Transverse colon (tissue), 4 donors: Measurements from ENCODE around the gene GPC1. TPM values are rescaled to one million over a fixed set of nuclear protein-coding genes. Genes with fewer than 3 reads are reported as not detected.

Source experiments
- DNase-seq: peaks from one replicate; pipeline ENCODE4 v3.0.0-alpha.2; 2019
- H3K27ac ChIP-seq, 4 donors: fragments of 200-600 bp; sonication (generic); 2 replicates each; pipeline ENCODE4 v1.5.1; 2016 to 2018; ENCODE audit warnings: inconsistent platforms in 4 of 4
- H3K27me3 ChIP-seq: fragments of 200-600 bp; sonication (generic); 2 replicates; pipeline ENCODE4 v1.5.1; 2017; ENCODE audit warnings: inconsistent platforms
- H3K36me3 ChIP-seq, 4 donors: fragments of 200-600 bp; sonication (generic); 2 replicates each; pipeline ENCODE4 v1.5.1; 2017 to 2019; ENCODE audit warnings: inconsistent platforms in 4 of 4
- H3K4me1 ChIP-seq, 4 donors: fragments of 200-600 bp; sonication (generic); 2 replicates each; pipeline ENCODE4 v1.5.1; 2017 to 2020; ENCODE audit warnings: inconsistent platforms in 4 of 4
- H3K4me3 ChIP-seq, 4 donors: fragments of 200-600 bp; sonication (generic); 1 replicate in 1 of 4; 2 replicates in 3 of 4; pipeline versions ENCODE4 v1.5.1 to v1.6.1; 2017 to 2019; ENCODE audit warnings: inconsistent platforms in 4 of 4
- H3K9me3 ChIP-seq, 2 donors: fragments of 200-600 bp; sonication (generic); 2 replicates each; pipeline ENCODE4 v1.5.1; 2017 to 2019; ENCODE audit warnings: inconsistent platforms in 2 of 2
- EP300 ChIP-seq: sonication (generic); formaldehyde crosslinking; IDR thresholded peaks from one replicate; pipeline ENCODE4 v1.6.1; 2017; ENCODE audit warnings: antibody characterized with exemption, low read depth
- POLR2A ChIP-seq: fragments of 450-650 bp; IDR thresholded peaks from one replicate; pipeline ENCODE4 v1.6.1; 2016; ENCODE audit warnings: antibody characterized with exemption, mild to moderate bottlenecking, moderate library complexity
- POLR2AphosphoS5 ChIP-seq, 3 donors: sonication (generic); formaldehyde crosslinking; IDR thresholded peaks; one replicate each; pipeline ENCODE4 v1.6.1; 2016; ENCODE audit warnings: antibody characterized with exemption in 3 of 3
- WGBS, 2 donors: methylation state at CpG; one replicate each; pipeline ENCODE4 v1.1.5; 2018; ENCODE audit warnings: low coverage in 1 of 2; 5-methylcytosine and 5-hydroxymethylcytosine counted together
- in situ Hi-C, 4 donors: fragments of 200-750 bp; cut with MboI; loops; one replicate each; pipeline versions ENCODE4 v1.15.0 to v1.15.1; 2017; ENCODE audit warnings: low sequenced_read_pairs in 3 of 4, low pct_ligation_motif_present in 1 of 4, low pct_unique_long_range_greater_than_20kb in 1 of 4
- intact Hi-C: fragments of 100-400 bp; cut with DNase I; formaldehyde crosslinking; loops from one replicate; pipeline ENCODE4 v1.15.1; 2023; ENCODE audit warnings: low total_unique reads
- total RNA-seq, 4 donors: library from RNA; depleted of rRNA; stranded (reverse); fragments of >200 nt; gene quantifications; one replicate each; pipeline ENCODE4 v1.1.0, GENCODE V29; 2016
- TF ChIP-seq, protein P1 (sequence below), 5 experiments: fragments of 200-600 bp in 3 of 5; fragments of 450-650 bp in 2 of 5; sonication (generic) in 3 of 5; IDR thresholded peaks; 1 replicate in 2 of 5; 2 replicates in 3 of 5; pipeline ENCODE4 v1.5.1; 2016 to 2017; ENCODE audit warnings: antibody characterized with exemption in 5 of 5, inconsistent platforms in 3 of 5, mild to moderate bottlenecking in 2 of 5, moderate library complexity in 1 of 5

Gene GPC1
- total RNA-seq, 4 donors from 2014 or later, result 10.4 to 31.8 (median 18.0) TPM

DNA sequence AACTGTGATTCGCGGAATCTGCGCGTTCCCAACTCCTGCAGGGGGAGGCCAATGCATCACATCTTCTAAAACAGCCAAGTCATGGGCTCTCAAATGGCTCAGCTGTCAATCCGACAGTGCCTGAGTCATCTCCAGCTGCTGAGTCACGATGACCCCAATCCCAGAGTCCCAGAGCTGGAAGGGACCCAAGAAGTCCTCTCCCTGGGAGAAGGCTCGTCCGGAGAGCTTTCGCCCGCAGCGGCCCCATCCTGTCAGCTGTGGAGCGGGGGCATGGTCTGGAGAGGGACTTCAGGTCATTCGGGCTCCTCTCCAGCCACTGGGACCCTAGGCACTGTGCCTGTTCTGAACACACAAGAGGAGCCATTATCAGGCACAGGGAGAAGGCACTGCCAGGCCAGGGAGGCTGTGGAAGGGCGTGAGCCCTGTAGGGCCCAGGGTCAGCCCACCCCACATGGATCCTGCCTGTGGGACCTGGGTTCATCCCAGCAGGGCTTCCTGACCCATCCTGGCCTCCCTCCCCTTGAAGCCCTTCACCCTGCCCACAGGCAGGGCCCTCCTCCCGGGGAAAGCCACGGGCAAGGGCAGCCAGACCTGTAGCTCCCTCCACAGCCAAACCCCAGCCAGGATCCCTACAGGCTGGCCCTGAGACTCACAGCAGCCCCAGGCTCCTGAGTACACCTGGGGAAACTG lies 47.6 kb upstream of the GPC1 start:
- no peak for TF ChIP-seq POLR2A
- peak in 2 of 3 donors; percentile 37 for TF ChIP-seq POLR2AphosphoS5 (IDR thresholded peaks at IDR 0.05)
- TF ChIP-seq EP300, result no peak
- intact Hi-C loops, result no loop called here
- peak; percentile 48 for DNase-seq
- in situ Hi-C loops, result no loop called here
- H3K27ac ChIP-seq, result peak overlapping the region in 3 of 4 donors; percentile 21 to 33 (median 26)
- H3K27me3 ChIP-seq, result no peaks in the 10 kb centered on the region
- H3K4me1 ChIP-seq, result peaks cover 0 to 4% (median 0%) of the 10 kb centered on the region in 4 donors
- WGBS, 2 donors, result 40 to 71% methylated on average over 4 to 16 of the region's 16 CpGs
- no peak overlapping the region for H3K4me3 ChIP-seq
- H3K9me3 ChIP-seq, result no peaks in the 10 kb centered on the region
- no peaks in the 10 kb centered on the region for H3K36me3 ChIP-seq

DNA sequence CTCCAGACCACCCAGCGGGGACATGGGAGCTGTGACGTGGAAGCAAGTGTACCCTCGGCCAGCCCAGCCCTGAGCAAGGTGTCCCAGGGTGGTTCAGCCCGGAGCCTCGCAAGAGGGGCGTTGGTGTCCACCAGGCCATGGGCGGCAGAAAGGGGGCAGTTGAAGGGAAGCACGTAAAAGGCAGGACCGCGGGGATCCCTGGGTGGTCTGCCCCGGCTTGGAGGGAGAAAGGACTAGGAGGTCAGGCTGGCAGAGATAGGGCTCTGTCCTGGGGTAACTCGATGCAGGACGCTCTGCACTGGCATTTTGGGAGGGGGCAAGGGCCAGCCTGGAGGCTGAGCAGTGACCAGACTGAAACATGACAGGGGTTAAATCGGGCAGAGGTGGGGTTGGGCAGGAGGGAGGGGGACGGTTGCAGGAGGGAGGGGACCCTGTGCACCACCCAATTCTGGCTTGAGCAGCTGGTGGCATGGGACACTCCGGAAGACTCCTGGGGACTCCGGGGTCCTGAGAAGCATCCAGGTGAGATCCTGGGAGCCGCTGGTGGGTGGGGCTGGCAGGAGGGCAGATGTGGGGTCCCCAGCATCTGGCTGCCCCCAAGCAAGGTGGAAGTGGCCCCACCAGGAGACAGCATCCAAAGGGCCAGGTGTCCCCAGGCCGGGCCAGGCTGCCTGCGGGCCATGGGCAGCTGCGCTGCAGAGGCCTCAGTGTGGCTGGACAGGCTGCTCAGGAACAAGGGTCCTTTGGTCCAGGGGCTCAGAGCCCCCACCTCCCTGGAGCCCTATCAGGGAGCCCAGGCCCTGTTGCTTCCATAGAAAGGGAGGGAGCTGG lies 46.8 kb upstream of the GPC1 start:
- H3K27ac ChIP-seq, result no peak overlapping the region
- H3K4me3 ChIP-seq, result no peak overlapping the region
- peaks cover 0 to 4% (median 0%) of the 10 kb centered on the region in 4 donors for H3K4me1 ChIP-seq
- no peaks in the 10 kb centered on the region for H3K27me3 ChIP-seq
- H3K36me3 ChIP-seq, result no peaks in the 10 kb centered on the region
- in situ Hi-C loops (no loop called here), intact Hi-C loops (no loop called here)
- 87% methylated on average over 18 of the region's 21 CpGs; no CpG with 5 or more reads in 1 of the 2 donors for WGBS, 2 donors
- H3K9me3 ChIP-seq, result no peaks in the 10 kb centered on the region
- DNase-seq, result no peak
- no peak for TF ChIP-seq POLR2A
- no peak for TF ChIP-seq EP300
- no peak for TF ChIP-seq POLR2AphosphoS5 (IDR thresholded peaks at IDR 0.05)
- TF ChIP-seq, protein P1, sequence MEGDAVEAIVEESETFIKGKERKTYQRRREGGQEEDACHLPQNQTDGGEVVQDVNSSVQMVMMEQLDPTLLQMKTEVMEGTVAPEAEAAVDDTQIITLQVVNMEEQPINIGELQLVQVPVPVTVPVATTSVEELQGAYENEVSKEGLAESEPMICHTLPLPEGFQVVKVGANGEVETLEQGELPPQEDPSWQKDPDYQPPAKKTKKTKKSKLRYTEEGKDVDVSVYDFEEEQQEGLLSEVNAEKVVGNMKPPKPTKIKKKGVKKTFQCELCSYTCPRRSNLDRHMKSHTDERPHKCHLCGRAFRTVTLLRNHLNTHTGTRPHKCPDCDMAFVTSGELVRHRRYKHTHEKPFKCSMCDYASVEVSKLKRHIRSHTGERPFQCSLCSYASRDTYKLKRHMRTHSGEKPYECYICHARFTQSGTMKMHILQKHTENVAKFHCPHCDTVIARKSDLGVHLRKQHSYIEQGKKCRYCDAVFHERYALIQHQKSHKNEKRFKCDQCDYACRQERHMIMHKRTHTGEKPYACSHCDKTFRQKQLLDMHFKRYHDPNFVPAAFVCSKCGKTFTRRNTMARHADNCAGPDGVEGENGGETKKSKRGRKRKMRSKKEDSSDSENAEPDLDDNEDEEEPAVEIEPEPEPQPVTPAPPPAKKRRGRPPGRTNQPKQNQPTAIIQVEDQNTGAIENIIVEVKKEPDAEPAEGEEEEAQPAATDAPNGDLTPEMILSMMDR (IDR thresholded peaks at IDR 0.05), result no peak

DNA sequence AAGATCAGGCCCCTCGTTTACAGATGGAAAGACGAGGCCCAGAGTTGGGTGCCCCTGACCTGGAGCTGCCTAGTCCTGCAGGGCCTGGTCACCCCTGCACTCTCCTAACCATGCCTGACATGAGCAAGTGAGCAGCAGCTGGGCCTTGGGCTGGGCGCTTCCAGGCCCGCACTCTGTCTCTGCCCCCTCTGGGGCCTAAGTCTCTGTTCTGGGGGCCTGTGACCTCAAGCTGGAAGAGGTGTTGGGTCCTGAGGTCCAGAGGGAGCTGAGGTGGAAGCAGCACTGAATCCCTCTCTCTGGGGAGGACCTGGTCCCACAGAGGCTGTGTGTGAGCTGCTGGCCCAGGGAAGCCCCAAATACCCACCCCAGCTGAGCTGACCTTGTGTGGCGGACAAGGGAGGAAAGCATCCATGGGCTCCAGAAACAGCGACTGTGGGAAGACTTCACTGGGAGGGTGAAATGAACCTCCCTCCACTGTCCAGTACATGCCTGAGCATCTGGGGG lies 46.1 kb upstream of the GPC1 start:
- in situ Hi-C loops, result no loop called here
- H3K9me3 ChIP-seq, result no peaks in the 10 kb centered on the region
- no peak overlapping the region for H3K27ac ChIP-seq
- DNase-seq, result no peak
- no peaks in the 10 kb centered on the region for H3K27me3 ChIP-seq
- no peaks in the 10 kb centered on the region for H3K36me3 ChIP-seq
- no peak overlapping the region for H3K4me3 ChIP-seq
- intact Hi-C loops, result no loop called here
- WGBS, 2 donors, result 76% methylated on average over 5 of the region's 6 CpGs; no CpG with 5 or more reads in 1 of the 2 donors
- no peak for TF ChIP-seq POLR2A
- no peak for TF ChIP-seq EP300
- no peak for TF ChIP-seq POLR2AphosphoS5 (IDR thresholded peaks at IDR 0.05)
- TF ChIP-seq, protein P1 (IDR thresholded peaks at IDR 0.05), result no peak
- H3K4me1 ChIP-seq, result peaks cover 0 to 4% (median 0%) of the 10 kb centered on the region in 4 donors

DNA sequence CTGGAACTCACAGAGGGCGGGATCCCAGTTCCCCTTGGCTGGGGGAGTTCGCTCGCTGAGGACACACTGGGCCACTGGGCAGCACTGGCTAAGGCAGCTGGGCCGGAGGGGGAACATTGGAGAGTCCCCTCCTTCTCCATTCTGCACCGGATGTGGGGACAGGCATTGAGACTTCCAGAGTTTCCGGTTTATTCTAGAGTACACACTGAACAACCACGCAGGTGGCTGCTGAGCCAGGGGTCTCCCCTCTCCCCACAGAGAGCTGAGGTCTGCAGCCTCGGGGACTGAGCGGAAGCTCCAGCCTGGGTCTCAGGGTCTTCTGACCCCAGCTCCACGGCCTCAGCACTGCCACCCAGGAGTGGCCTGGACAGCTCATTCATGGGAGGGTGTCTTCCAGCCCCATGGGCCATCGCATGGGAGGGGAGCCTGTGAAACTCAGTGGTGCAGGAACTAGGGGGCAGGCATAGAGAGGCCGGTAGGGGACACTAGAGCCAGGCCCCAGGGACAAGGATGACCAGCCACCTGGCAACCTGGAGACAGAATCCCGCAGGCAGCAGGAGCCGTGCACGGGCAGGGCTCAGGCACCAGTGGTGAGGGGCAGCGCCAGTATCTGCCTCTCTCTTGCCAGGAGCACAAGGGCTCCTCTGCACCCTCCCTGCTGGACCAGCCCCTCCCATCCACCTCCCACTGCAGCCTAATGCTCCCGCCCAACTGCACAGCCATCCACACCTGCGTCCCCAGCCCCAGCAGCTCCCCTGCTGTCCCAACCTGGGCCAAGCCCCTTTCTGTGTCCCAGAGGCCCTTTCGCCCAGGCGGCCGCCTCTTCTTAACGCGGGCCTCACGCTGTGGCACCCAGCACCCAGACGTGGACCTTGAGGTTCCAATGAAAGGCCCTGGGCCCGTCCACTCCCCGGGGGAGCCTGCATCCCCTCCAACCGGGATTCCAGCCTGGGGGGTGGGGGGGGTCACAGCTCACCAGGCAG lies 45.1 kb upstream of the GPC1 start:
- in situ Hi-C loops, result no loop called here

More for the DNA sequence above, 45.1 kb upstream of the GPC1 start:
- H3K9me3 ChIP-seq, result no peaks in the 10 kb centered on the region
- intact Hi-C loops, result no loop called here
- WGBS, 2 donors, result 83% methylated on average over 25 of the region's 28 CpGs; no CpG with 5 or more reads in 1 of the 2 donors
- no peak for DNase-seq
- no peaks in the 10 kb centered on the region for H3K27me3 ChIP-seq
- TF ChIP-seq POLR2AphosphoS5 (IDR thresholded peaks at IDR 0.05), result no peak
- TF ChIP-seq POLR2A, result no peak
- TF ChIP-seq EP300, result no peak
- TF ChIP-seq, protein P1 (IDR thresholded peaks at IDR 0.05), result no peak
- H3K4me3 ChIP-seq, result no peak overlapping the region
- H3K27ac ChIP-seq, result no peak overlapping the region
- H3K36me3 ChIP-seq, result no peaks in the 10 kb centered on the region
- peaks cover 0 to 4% (median 0%) of the 10 kb centered on the region in 4 donors for H3K4me1 ChIP-seq
